ENCODE measurements around the gene LYRM2.

DNA sequence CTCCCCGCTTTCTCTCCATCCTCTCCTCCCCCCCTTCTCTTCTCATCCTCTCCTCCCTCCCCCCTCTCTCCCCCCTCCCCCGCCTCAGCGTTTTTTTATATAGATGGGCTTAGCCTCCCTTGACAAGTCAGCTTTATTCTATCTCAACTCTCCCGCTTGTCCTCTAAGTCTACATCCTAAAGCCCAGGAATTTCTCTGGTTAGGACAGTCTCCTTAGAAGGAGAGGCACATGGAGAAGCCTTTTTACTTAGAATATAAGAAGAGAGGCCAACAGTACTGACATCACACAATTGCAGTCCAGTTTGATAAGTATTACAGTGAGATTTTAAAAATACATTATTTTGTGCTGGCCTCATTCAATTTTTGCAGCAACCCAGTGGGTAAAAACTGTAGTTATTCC lies 83.5 kb downstream of the LYRM2 start:
- no peak for TF ChIP-seq TCF4 (CRISPR knock-in tag; IDR thresholded peaks at IDR 0.05; ENCODE audit: borderline replicate concordance)
- TF ChIP-seq, protein P1, sequence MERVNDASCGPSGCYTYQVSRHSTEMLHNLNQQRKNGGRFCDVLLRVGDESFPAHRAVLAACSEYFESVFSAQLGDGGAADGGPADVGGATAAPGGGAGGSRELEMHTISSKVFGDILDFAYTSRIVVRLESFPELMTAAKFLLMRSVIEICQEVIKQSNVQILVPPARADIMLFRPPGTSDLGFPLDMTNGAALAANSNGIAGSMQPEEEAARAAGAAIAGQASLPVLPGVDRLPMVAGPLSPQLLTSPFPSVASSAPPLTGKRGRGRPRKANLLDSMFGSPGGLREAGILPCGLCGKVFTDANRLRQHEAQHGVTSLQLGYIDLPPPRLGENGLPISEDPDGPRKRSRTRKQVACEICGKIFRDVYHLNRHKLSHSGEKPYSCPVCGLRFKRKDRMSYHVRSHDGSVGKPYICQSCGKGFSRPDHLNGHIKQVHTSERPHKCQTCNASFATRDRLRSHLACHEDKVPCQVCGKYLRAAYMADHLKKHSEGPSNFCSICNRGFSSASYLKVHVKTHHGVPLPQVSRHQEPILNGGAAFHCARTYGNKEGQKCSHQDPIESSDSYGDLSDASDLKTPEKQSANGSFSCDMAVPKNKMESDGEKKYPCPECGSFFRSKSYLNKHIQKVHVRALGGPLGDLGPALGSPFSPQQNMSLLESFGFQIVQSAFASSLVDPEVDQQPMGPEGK (CRISPR knock-in tag; IDR thresholded peaks at IDR 0.05; ENCODE audit: borderline replicate concordance) = no peak
- no peak for TF ChIP-seq TOX (CRISPR knock-in tag; IDR thresholded peaks at IDR 0.05; ENCODE audit: borderline replicate concordance)
- TF ChIP-seq ARNTL (CRISPR knock-in tag; IDR thresholded peaks at IDR 0.05; ENCODE audit: borderline replicate concordance, low read depth) = no peak
- TF ChIP-seq, protein P2, sequence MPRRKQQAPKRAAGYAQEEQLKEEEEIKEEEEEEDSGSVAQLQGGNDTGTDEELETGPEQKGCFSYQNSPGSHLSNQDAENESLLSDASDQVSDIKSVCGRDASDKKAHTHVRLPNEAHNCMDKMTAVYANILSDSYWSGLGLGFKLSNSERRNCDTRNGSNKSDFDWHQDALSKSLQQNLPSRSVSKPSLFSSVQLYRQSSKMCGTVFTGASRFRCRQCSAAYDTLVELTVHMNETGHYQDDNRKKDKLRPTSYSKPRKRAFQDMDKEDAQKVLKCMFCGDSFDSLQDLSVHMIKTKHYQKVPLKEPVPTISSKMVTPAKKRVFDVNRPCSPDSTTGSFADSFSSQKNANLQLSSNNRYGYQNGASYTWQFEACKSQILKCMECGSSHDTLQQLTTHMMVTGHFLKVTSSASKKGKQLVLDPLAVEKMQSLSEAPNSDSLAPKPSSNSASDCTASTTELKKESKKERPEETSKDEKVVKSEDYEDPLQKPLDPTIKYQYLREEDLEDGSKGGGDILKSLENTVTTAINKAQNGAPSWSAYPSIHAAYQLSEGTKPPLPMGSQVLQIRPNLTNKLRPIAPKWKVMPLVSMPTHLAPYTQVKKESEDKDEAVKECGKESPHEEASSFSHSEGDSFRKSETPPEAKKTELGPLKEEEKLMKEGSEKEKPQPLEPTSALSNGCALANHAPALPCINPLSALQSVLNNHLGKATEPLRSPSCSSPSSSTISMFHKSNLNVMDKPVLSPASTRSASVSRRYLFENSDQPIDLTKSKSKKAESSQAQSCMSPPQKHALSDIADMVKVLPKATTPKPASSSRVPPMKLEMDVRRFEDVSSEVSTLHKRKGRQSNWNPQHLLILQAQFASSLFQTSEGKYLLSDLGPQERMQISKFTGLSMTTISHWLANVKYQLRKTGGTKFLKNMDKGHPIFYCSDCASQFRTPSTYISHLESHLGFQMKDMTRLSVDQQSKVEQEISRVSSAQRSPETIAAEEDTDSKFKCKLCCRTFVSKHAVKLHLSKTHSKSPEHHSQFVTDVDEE (CRISPR knock-in tag; IDR thresholded peaks at IDR 0.05) = no peak
- TF ChIP-seq ZFP3 (CRISPR knock-in tag; IDR thresholded peaks at IDR 0.05) = no peak
- TF ChIP-seq, protein P3, sequence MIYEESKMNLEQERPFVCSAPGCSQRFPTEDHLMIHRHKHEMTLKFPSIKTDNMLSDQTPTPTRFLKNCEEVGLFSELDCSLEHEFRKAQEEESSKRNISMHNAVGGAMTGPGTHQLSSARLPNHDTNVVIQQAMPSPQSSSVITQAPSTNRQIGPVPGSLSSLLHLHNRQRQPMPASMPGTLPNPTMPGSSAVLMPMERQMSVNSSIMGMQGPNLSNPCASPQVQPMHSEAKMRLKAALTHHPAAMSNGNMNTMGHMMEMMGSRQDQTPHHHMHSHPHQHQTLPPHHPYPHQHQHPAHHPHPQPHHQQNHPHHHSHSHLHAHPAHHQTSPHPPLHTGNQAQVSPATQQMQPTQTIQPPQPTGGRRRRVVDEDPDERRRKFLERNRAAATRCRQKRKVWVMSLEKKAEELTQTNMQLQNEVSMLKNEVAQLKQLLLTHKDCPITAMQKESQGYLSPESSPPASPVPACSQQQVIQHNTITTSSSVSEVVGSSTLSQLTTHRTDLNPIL (CRISPR knock-in tag; IDR thresholded peaks at IDR 0.05; ENCODE audit: low read depth) = no peak
- TF ChIP-seq PPARA (CRISPR knock-in tag; IDR thresholded peaks at IDR 0.05; ENCODE audit: borderline replicate concordance) = no peak
- no peak for TF ChIP-seq GLIS3 (CRISPR knock-in tag; IDR thresholded peaks at IDR 0.05)
- no peak for TF ChIP-seq CSDC2 (CRISPR knock-in tag; IDR thresholded peaks at IDR 0.05)
- TF ChIP-seq ZNF8 (CRISPR knock-in tag; IDR thresholded peaks at IDR 0.05) = no peak

All from SK-N-SH treated with all-trans-retinoic acid at 6 μM for 48 hours (cell line).